ENCODE results near the gene DNAH12. TPM values are rescaled to one million over a fixed set of nuclear protein-coding genes. Genes with fewer than 3 reads are reported as not detected.

Gene DNAH12
- total RNA-seq, 1 experiment from 2014 or later, result not detected

GRCh38 chr3:57393977-57394376 is 150.2 kb downstream of the DNAH12 start:
- ATAC-seq (no peak), DNase-seq (ENCODE audit: low read depth, low spot score) (no peak)
- intact Hi-C loops (cut with micrococcal nuclease), result no loop called here
- Histone ChIP-seq H2AFZ (ENCODE audit: low read depth, low read length, poor library complexity, severe bottlenecking) (no peak overlapping the region), H3K27me3 (ENCODE audit: insufficient read depth, low read length) (no peaks in the 10 kb centered on the region), H3K79me2 (ENCODE audit: insufficient read depth, low read length) (no peaks in the 10 kb centered on the region), H3K36me3 (ENCODE audit: control insufficient read depth in 1 of 2, insufficient read depth in 2 of 2, low read length in 2 of 2) (no peaks in the 10 kb centered on the region), H3K9me3 (ENCODE audit: control insufficient read depth in 1 of 2, insufficient read depth in 1 of 2, low read depth in 1 of 2, low read length in 2 of 2) (no peaks in the 10 kb centered on the region; a peak in 1 of 4 replicates), H3K4me3 (replicated peaks in 1 of 2; ENCODE audit: low read depth in 1 of 2, low read length in 2 of 2) (no peak overlapping the region), H3K9ac (ENCODE audit: low read length) (no peak overlapping the region), H3K9me2 (ENCODE audit: insufficient read depth) (no peaks in the 10 kb centered on the region), H4K20me1 (ENCODE audit: insufficient read depth) (no peaks in the 10 kb centered on the region), H3K4me2 (ENCODE audit: low read length) (no peak overlapping the region), H3K4me1 (ENCODE audit: control insufficient read depth in 1 of 2, insufficient read depth in 2 of 2, low read length in 2 of 2) (peaks cover 0 to 7% of the 10 kb centered on the region in 2 experiments; a peak in 1 of 4 replicates), H3K27ac (ENCODE audit: low read depth, low read length) (no peak overlapping the region)
- no peak for TF ChIP-seq EZH2 (IDR thresholded peaks at IDR 0.05)
- TF ChIP-seq REST (IDR thresholded peaks at IDR 0.05; ENCODE audit: low read depth), result no peak
- no peak for TF ChIP-seq ZNF274 (IDR thresholded peaks at IDR 0.05; ENCODE audit: low read depth, low read length)
- no peak for TF ChIP-seq POLR2AphosphoS5 (IDR thresholded peaks at IDR 0.05; ENCODE audit: low read depth, low read length)
- no peak for TF ChIP-seq CTCF (IDR thresholded peaks at IDR 0.05 in 2 of 3, conservative IDR thresholded peaks at IDR 0.05 in 1 of 3; ENCODE audit: borderline replicate concordance in 1 of 3, insufficient read depth in 1 of 3, low read depth in 2 of 3, low read length in 2 of 3)
- no peak for TF ChIP-seq ELF1 (IDR thresholded peaks at IDR 0.05; ENCODE audit: borderline replicate concordance, low read depth)
- no peak for TF ChIP-seq EGR1 (IDR thresholded peaks at IDR 0.05; ENCODE audit: low read depth)
- TF ChIP-seq SP1 (IDR thresholded peaks at IDR 0.05; ENCODE audit: low read depth), result no peak
- TF ChIP-seq ZBTB33 (IDR thresholded peaks at IDR 0.05; ENCODE audit: extremely low read depth, insufficient replicate concordance, low read length), result no peak
- TF ChIP-seq RAD21 (IDR thresholded peaks at IDR 0.05; ENCODE audit: low read depth), result no peak
- TF ChIP-seq ATF3 (IDR thresholded peaks at IDR 0.05), result no peak
- no peak for TF ChIP-seq TCF7L2 (IDR thresholded peaks at IDR 0.05; ENCODE audit: borderline replicate concordance, extremely low read depth, insufficient read depth, insufficient read length)
- TF ChIP-seq POLR2A (IDR thresholded peaks at IDR 0.05; ENCODE audit: borderline replicate concordance, extremely low read depth, insufficient read depth, insufficient read length), result no peak
- no peak for TF ChIP-seq ZFX (IDR thresholded peaks at IDR 0.05)
- TF ChIP-seq YY1 (IDR thresholded peaks at IDR 0.05; ENCODE audit: extremely low read depth, insufficient replicate concordance, low read depth, low read length), result no peak
- no TSS peak for BruUV-seq (replicated peaks)
- POLR2A ChIA-PET, result no interaction called here
- RAD21 ChIA-PET (ENCODE audit: low non-redundant PET in 1 of 2, low total read pairs in 2 of 2, uncharacterized antibody in 2 of 2, unreplicated experiment in 2 of 2), result no interaction called here
- CTCF ChIA-PET, result no interaction called here

Measured in HCT116 (cell line).